PFSK-1 (cell line): ENCODE data around the gene DCUN1D2.

Source experiments
- POLR2AphosphoS5 ChIP-seq: IDR thresholded peaks from 2 replicates; pipeline ENCODE4 v1.6.1; 2012; ENCODE audit warnings: low read depth, mild to moderate bottlenecking, control low read depth, low read length, moderate library complexity
- REST ChIP-seq, 2 experiments: IDR thresholded peaks; 2 replicates each; pipeline versions ENCODE4 v1.6.1 to v1.8.0; 2011 to 2012; ENCODE audit warnings: low read depth in 2 of 2, low read length in 2 of 2, control low read depth in 1 of 2, inconsistent platforms in 1 of 2, mild to moderate bottlenecking in 1 of 2, moderate library complexity in 1 of 2; ENCODE audit not compliant: insufficient read depth in 1 of 2
- SIN3A ChIP-seq: IDR thresholded peaks from 2 replicates; pipeline ENCODE4 v1.6.1; 2012; ENCODE audit warnings: mild to moderate bottlenecking, low read length, moderate library complexity, borderline replicate concordance; ENCODE audit not compliant: insufficient read depth
- TAF1 ChIP-seq: IDR thresholded peaks from 2 replicates; pipeline ENCODE4 v1.6.1; 2012; ENCODE audit warnings: low read length, control low read depth, borderline replicate concordance; ENCODE audit not compliant: insufficient read depth

GRCh38 chr13:113506025-113506685 is 15.6 kb upstream of the DCUN1D2 start:
- TF ChIP-seq SIN3A, result no peak
- TF ChIP-seq TAF1, result no peak
- TF ChIP-seq REST (IDR thresholded peaks at IDR 0.05; ENCODE audit: insufficient read depth in 1 of 2, low read depth in 2 of 2, low read length in 2 of 2), result no peak
- TF ChIP-seq POLR2AphosphoS5, result no peak
